ENCODE data around the gene CLEC2L.

- TF ChIP-seq, protein P1, sequence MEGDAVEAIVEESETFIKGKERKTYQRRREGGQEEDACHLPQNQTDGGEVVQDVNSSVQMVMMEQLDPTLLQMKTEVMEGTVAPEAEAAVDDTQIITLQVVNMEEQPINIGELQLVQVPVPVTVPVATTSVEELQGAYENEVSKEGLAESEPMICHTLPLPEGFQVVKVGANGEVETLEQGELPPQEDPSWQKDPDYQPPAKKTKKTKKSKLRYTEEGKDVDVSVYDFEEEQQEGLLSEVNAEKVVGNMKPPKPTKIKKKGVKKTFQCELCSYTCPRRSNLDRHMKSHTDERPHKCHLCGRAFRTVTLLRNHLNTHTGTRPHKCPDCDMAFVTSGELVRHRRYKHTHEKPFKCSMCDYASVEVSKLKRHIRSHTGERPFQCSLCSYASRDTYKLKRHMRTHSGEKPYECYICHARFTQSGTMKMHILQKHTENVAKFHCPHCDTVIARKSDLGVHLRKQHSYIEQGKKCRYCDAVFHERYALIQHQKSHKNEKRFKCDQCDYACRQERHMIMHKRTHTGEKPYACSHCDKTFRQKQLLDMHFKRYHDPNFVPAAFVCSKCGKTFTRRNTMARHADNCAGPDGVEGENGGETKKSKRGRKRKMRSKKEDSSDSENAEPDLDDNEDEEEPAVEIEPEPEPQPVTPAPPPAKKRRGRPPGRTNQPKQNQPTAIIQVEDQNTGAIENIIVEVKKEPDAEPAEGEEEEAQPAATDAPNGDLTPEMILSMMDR (IDR thresholded peaks at IDR 0.05): no peak
- no peak for TF ChIP-seq POLR2A (IDR thresholded peaks at IDR 0.05)
Observed at GRCh38 chr7:139587535-139587934, 64.0 kb downstream of the CLEC2L start.

Measured in breast epithelium (tissue), 3 donors.